ENCODE results near the gene SYNJ2. TPM values are rescaled to one million over a fixed set of nuclear protein-coding genes. Genes with fewer than 3 reads are reported as not detected.

Gene SYNJ2
- total and polyA plus RNA-seq, 2 experiments from 2014 or later = 2.8 to 5.6 TPM

DNA sequence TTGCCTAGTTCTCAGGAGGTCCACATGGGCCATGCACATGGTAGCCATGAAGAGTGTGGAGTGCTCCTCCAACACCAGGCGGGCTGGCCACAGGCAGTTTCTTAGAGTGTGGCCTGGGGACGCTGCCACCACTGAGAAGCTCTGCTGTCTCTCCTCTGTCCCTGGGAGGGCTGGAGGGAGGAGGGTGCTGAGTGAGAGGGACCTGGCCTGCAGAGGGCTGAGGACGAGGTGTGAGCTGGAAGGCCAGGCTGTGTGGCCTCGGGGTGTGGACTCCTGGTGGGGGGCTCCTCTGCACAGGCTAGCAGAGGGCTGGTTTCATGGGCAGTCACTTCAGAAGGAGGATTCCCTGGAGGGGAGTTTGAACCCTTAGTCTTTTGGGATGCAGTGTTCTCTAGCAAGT is 39.7 kb downstream of the SYNJ2 start:
- no peak for ATAC-seq
- no peaks in the 10 kb centered on the region for H3K27me3 ChIP-seq (ENCODE audit: insufficient read depth)
- no peaks in the 10 kb centered on the region for H3K79me2 ChIP-seq (replicated peaks; ENCODE audit: insufficient read depth)
- TF ChIP-seq POLR2AphosphoS5 (IDR thresholded peaks at IDR 0.05; ENCODE audit: low read depth) (no peak), STAT1 (IDR thresholded peaks at IDR 0.05; ENCODE audit: unreplicated experiment) (no peak), EZH2 (IDR thresholded peaks at IDR 0.05; ENCODE audit: low read depth, unreplicated experiment) (no peak), ZNF331 (CRISPR knock-in tag; IDR thresholded peaks at IDR 0.05; ENCODE audit: low read depth) (no peak), EZH2phosphoT487 (IDR thresholded peaks at IDR 0.05; ENCODE audit: unreplicated experiment) (no peak), ZNF462 (CRISPR knock-in tag; IDR thresholded peaks at IDR 0.05) (no peak), REST (IDR thresholded peaks at IDR 0.05; ENCODE audit: unreplicated experiment) (no peak), ZNF114 (CRISPR knock-in tag; IDR thresholded peaks at IDR 0.05) (no peak)
- TF ChIP-seq, protein P1, sequence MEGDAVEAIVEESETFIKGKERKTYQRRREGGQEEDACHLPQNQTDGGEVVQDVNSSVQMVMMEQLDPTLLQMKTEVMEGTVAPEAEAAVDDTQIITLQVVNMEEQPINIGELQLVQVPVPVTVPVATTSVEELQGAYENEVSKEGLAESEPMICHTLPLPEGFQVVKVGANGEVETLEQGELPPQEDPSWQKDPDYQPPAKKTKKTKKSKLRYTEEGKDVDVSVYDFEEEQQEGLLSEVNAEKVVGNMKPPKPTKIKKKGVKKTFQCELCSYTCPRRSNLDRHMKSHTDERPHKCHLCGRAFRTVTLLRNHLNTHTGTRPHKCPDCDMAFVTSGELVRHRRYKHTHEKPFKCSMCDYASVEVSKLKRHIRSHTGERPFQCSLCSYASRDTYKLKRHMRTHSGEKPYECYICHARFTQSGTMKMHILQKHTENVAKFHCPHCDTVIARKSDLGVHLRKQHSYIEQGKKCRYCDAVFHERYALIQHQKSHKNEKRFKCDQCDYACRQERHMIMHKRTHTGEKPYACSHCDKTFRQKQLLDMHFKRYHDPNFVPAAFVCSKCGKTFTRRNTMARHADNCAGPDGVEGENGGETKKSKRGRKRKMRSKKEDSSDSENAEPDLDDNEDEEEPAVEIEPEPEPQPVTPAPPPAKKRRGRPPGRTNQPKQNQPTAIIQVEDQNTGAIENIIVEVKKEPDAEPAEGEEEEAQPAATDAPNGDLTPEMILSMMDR (conservative IDR thresholded peaks at IDR 0.05; ENCODE audit: low read depth in 2 of 2) = no peak
- no peak overlapping the region for H2AFZ ChIP-seq
- no peaks in the 10 kb centered on the region; the same call in 1 of the 2 replicates for H3K4me1 ChIP-seq (ENCODE audit: insufficient read depth)
- H4K20me1 ChIP-seq (replicated peaks; ENCODE audit: insufficient read depth) = no peaks in the 10 kb centered on the region
- no peaks in the 10 kb centered on the region for H3F3A ChIP-seq (replicated peaks; ENCODE audit: low read depth)
- no peak for DNase-seq (ENCODE audit: low spot score)
- Mint-ChIP-seq H3K4me3 (no peak overlapping the region), H3K4me1 (peaks cover 15% of the 10 kb centered on the region), H3K36me3 (ENCODE audit: low read depth) (peaks cover 8% of the 10 kb centered on the region), H3K27ac (no peak overlapping the region), H3K27me3 (ENCODE audit: insufficient read depth, low read depth, poor library complexity) (peaks cover 14% of the 10 kb centered on the region), H3K9me3 (no peaks in the 10 kb centered on the region)
- H3K27ac ChIP-seq (ENCODE audit: low read depth) = no peak overlapping the region
- H3K36me3 ChIP-seq (ENCODE audit: insufficient read depth) = no peaks in the 10 kb centered on the region
- no peak overlapping the region for H3K4me3 ChIP-seq
- no peaks in the 10 kb centered on the region for H3K9me2 ChIP-seq (ENCODE audit: insufficient read depth)
- no peak overlapping the region for H3K4me2 ChIP-seq

Measured in GM23338 (cell line).